HepG2 (cell line): ENCODE measurements around the gene NT5C3B. TPM values are rescaled to one million over a fixed set of nuclear protein-coding genes. Genes with fewer than 3 reads are reported as not detected.

Experiments
- DZIP1 ChIP-seq: sonication (generic); formaldehyde crosslinking; IDR thresholded peaks from 2 replicates; pipeline ENCODE4 v1.5.0; 2020; ENCODE audit warnings: mild to moderate bottlenecking, missing genetic modification reagents
- EED ChIP-seq: sonication (generic); formaldehyde crosslinking; IDR thresholded peaks from 2 replicates; pipeline ENCODE4 v1.5.0; 2020; ENCODE audit warnings: mild to moderate bottlenecking, missing genetic modification reagents
- GABPA ChIP-seq, 2 experiments: IDR thresholded peaks; 2 replicates each; pipeline ENCODE4 v1.6.1; 2011 to 2016; ENCODE audit warnings: low read depth in 2 of 2, low read length in 1 of 2, missing biosample characterization in 1 of 2, missing genetic modification characterization in 1 of 2
- NKX3-1 ChIP-seq: sonication (generic); formaldehyde crosslinking; IDR thresholded peaks from 2 replicates; pipeline ENCODE4 v1.5.0; 2020; ENCODE audit warnings: missing genetic modification reagents
- POLR2G ChIP-seq: fragments of 200-400 bp; formaldehyde crosslinking; IDR thresholded peaks from 2 replicates; pipeline ENCODE4 v1.6.1; 2018; ENCODE audit warnings: mild to moderate bottlenecking, low read depth, low read length, moderate library complexity
- SETDB1 ChIP-seq: sonication (generic); formaldehyde crosslinking; IDR thresholded peaks from 2 replicates; pipeline ENCODE4 v1.5.1; 2020; ENCODE audit warnings: missing genetic modification reagents, mild to moderate bottlenecking, borderline replicate concordance
- TEF ChIP-seq: sonication (generic); formaldehyde crosslinking; IDR thresholded peaks from 2 replicates; pipeline ENCODE4 v1.5.0; 2020; ENCODE audit warnings: missing genetic modification reagents
- YEATS2 ChIP-seq: sonication (generic); formaldehyde crosslinking; IDR thresholded peaks from 2 replicates; pipeline ENCODE4 v1.4.0; 2020; ENCODE audit warnings: missing genetic modification reagents, borderline replicate concordance
- ZBTB34 ChIP-seq: sonication (generic); formaldehyde crosslinking; IDR thresholded peaks from 2 replicates; pipeline ENCODE4 v1.8.0; 2022; ENCODE audit warnings: mild to moderate bottlenecking, missing genetic modification reagents
- ZBTB7B ChIP-seq: sonication (generic); formaldehyde crosslinking; IDR thresholded peaks from 2 replicates; pipeline ENCODE4 v1.4.0; 2020; ENCODE audit warnings: missing genetic modification reagents
- ZMYM3 ChIP-seq: sonication (generic); formaldehyde crosslinking; IDR thresholded peaks from 2 replicates; pipeline ENCODE4 v1.5.1; 2020; ENCODE audit warnings: mild to moderate bottlenecking, missing genetic modification reagents
- ZNF121 ChIP-seq: sonication (generic); formaldehyde crosslinking; IDR thresholded peaks from 2 replicates; pipeline ENCODE4 v1.5.0; 2020; ENCODE audit warnings: mild to moderate bottlenecking, missing genetic modification reagents
- ZNF20 ChIP-seq: sonication (generic); formaldehyde crosslinking; IDR thresholded peaks from 2 replicates; pipeline ENCODE4 v1.4.0; 2020; ENCODE audit warnings: mild to moderate bottlenecking, moderate library complexity, missing genetic modification reagents
- ZNF432 ChIP-seq: sonication (generic); formaldehyde crosslinking; IDR thresholded peaks from 2 replicates; pipeline ENCODE4 v1.5.0; 2020; ENCODE audit warnings: missing genetic modification reagents, mild to moderate bottlenecking, borderline replicate concordance
- ZNF547 ChIP-seq: sonication (generic); formaldehyde crosslinking; IDR thresholded peaks from 2 replicates; pipeline ENCODE4 v1.5.1; 2020; ENCODE audit warnings: mild to moderate bottlenecking, missing genetic modification reagents
- ZNF570 ChIP-seq: sonication (generic); formaldehyde crosslinking; IDR thresholded peaks from 2 replicates; pipeline ENCODE4 v1.4.0; 2020; ENCODE audit warnings: mild to moderate bottlenecking, missing genetic modification reagents, borderline replicate concordance
- ZNF614 ChIP-seq: IDR thresholded peaks from 2 replicates; pipeline ENCODE4 v1.6.1; 2018; ENCODE audit warnings: missing biosample characterization, missing genetic modification reagents, inconsistent platforms, borderline replicate concordance
- ZSCAN30 ChIP-seq: sonication (generic); formaldehyde crosslinking; IDR thresholded peaks from 2 replicates; pipeline ENCODE4 v1.5.0; 2020; ENCODE audit warnings: mild to moderate bottlenecking, missing genetic modification reagents
- ZUFSP ChIP-seq: sonication (generic); formaldehyde crosslinking; IDR thresholded peaks from 2 replicates; pipeline ENCODE4 v1.9.0; 2021; ENCODE audit warnings: missing genetic modification reagents, mild to moderate bottlenecking, borderline replicate concordance
- polyA plus RNA-seq, 8 experiments: library from polyadenylated mRNA; depleted of rRNA in 3 of 8; stranded (reverse) in 7 of 8; unstranded in 1 of 8; fragments of >200 nt; fragmentation: Illumina TruSeq in 4 of 8; extraction: Trizol in 4 of 8; gene quantifications; 2 replicates each; pipeline versions ENCODE4 v1.2.1 to v1.2.3, GENCODE V29; 2011 to 2016; ENCODE audit warnings: low read depth in 4 of 8, missing spikeins in 1 of 8, mixed read lengths in 1 of 8; ENCODE audit not compliant: insufficient read depth in 1 of 8
- total RNA-seq, 5 experiments: library from RNA; depleted of rRNA; stranded (reverse); fragments of >200 nt; fragmentation: Illumina TruSeq; extraction: Trizol; gene quantifications; 2 replicates each; pipeline ENCODE4 v1.2.3, GENCODE V29; 2016; ENCODE audit warnings: low read depth in 1 of 5

The NT5C3B gene
- total and polyA plus RNA-seq, 2 of the 13 experiments (the other 11 are each of a cell fraction or from before 2014, with no cell fraction given): 104 to 126 TPM

DNA sequence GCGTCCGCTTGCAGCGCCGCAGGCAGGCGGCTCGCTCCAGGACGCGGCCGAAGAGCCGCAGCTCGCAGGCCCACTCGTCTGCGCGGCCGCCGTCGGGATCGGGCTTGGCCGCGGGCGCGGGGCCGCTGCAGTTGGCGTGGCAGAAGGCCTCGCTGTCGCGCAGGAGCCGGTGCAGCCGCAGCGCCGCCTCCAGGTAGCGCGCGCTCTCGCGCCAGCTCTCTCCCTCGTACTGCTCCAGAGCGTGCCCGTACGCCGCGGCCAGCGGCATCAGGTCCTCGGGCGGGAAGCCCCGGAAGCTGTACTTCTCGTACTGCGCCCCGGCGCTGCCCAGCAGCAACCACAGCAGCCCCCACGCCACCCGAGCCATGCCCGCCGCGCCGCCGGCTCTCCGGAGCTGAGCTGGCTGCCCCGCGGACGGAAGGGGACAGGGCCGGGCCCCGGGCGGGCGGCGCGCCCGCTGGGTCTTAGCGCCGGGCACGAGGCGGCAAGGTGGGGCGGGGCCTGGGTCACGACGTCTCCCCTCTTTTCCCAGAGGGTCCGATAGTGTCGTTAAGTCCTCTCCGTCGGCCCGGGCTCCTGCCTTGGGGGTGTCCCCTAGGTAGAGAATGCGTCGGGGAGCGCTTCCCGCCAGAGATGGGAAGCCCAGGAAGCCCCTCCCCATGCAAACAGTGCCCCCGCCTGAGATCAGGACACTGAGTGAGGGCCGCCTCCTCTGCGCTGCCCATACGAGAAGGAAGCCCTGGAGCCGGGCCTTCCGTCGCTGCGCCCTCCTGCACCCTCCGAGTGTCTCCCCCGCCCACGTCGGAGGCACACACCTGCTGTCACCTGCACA lies 24.3 kb downstream of the NT5C3B start, which contains the start of gene P3H4 (continued):
- peak; percentile 73; the same call in 1 of the 2 replicates for TF ChIP-seq EED
- no peak for TF ChIP-seq ZSCAN30 (CRISPR knock-in tag)
- peak; percentile 86 for TF ChIP-seq POLR2G
- no peak for TF ChIP-seq ZUFSP (CRISPR knock-in tag)
- peak; percentile 81 for TF ChIP-seq NKX3-1 (CRISPR knock-in tag)
- no peak for TF ChIP-seq YEATS2 (CRISPR knock-in tag)
- no peak for TF ChIP-seq ZNF570
- no peak; the same call in 1 of the 2 replicates for TF ChIP-seq GABPA (IDR thresholded peaks at IDR 0.05; ENCODE audit: low read depth, low read length)
- no peak for TF ChIP-seq GABPA (CRISPR knock-in tag; IDR thresholded peaks at IDR 0.05; ENCODE audit: low read depth)
- no peak; the same call in 1 of the 2 replicates for TF ChIP-seq ZNF614 (CRISPR knock-in tag)
- peak; percentile 3; the same call in 1 of the 2 replicates for TF ChIP-seq ZNF121 (CRISPR knock-in tag)
- TF ChIP-seq ZBTB34: no peak; the same call in 1 of the 2 replicates
- TF ChIP-seq ZBTB7B (CRISPR knock-in tag): peak; percentile 28; the same call in 1 of the 2 replicates
- no peak for TF ChIP-seq ZNF432
- TF ChIP-seq ZMYM3 (CRISPR knock-in tag): no peak; the same call in 1 of the 2 replicates
- TF ChIP-seq ZNF20 (CRISPR knock-in tag): peak; percentile 38; the same call in 1 of the 2 replicates
- no peak for TF ChIP-seq TEF (CRISPR knock-in tag)
- TF ChIP-seq SETDB1 (CRISPR knock-in tag): no peak
- peak; percentile 96; the same call in 1 of the 2 replicates for TF ChIP-seq ZNF547 (CRISPR knock-in tag)
- TF ChIP-seq DZIP1 (CRISPR knock-in tag): no peak; the same call in 1 of the 2 replicates
